GM12878 (cell line): ENCODE results near the gene COL9A2. TPM values are rescaled to one million over a fixed set of nuclear protein-coding genes. Genes with fewer than 3 reads are reported as not detected.

Experiments used
- ATAC-seq: fragments of 200-7000 bp; cut with Tn5 transposase; 3 replicates; pipeline ENCODE4 v1.9.1; 2020; ENCODE audit warnings: mild to moderate bottlenecking, moderate library complexity
- BruUV-seq: library from RNA; stranded (reverse); fragments of 400-500 nt; replicated peaks from 2 replicates; lab custom pipeline; 2021; lab: Mats Ljungman, UMichigan
- CTCF ChIA-PET: fragments of 300-600 bp; sonication (Branson Sonifier 250); formaldehyde crosslinking; extraction: SDS; loops from one replicate; lab custom pipeline; 2021; ENCODE audit warnings: inconsistent platforms; lab: Yijun Ruan, JAX
- POLR2A ChIA-PET: fragments of 350-600 bp; formaldehyde crosslinking; extraction: SDS; loops from one replicate; lab custom pipeline; 2021; ENCODE audit warnings: inconsistent platforms; lab: Charles Lee
- RAD21 ChIA-PET: fragments of 300-600 bp; sonication (Branson Sonifier 250); formaldehyde crosslinking; loops from one replicate; lab custom pipeline; 2023; ENCODE audit warnings: antibody characterized with exemption; ENCODE audit not compliant: unreplicated experiment; lab: Charles Lee
- SMC1A ChIA-PET: fragments of 300-600 bp; sonication (Branson Sonifier 250); formaldehyde crosslinking; loops from one replicate; lab custom pipeline; 2023; ENCODE audit not compliant: unreplicated experiment, uncharacterized antibody; lab: Charles Lee
- DNase-seq: peaks from one replicate; pipeline ENCODE4 v3.0.0-alpha.2; 2011; ENCODE audit warnings: low read depth, low spot score
- FAIRE-seq: peaks from 3 replicates; lab custom pipeline; 2011; peaks lifted over from hg19 to GRCh38; lab: Jason Lieb, UNC
- H2AFZ ChIP-seq: 2 replicates; pipeline ENCODE4 v1.6.0; 2011; ENCODE audit warnings: low read depth, low read length, control low read depth; ENCODE audit not compliant: control insufficient read depth
- H3K27ac ChIP-seq: 2 replicates; pipeline ENCODE4 v1.5.1; 2011; ENCODE audit warnings: control low read depth; ENCODE audit not compliant: control insufficient read depth, insufficient read depth
- H3K27me3 ChIP-seq, 2 experiments: replicated peaks in 1 of 2; 2 replicates each; pipeline versions ENCODE4 v1.6.0 to v1.6.1; 2011; ENCODE audit warnings: low read length in 1 of 2; ENCODE audit not compliant: control insufficient read depth in 2 of 2, insufficient read depth in 2 of 2
- H3K36me3 ChIP-seq, 2 experiments: 2 replicates each; pipeline ENCODE4 v1.5.1; 2011; ENCODE audit warnings: low read length in 1 of 2; ENCODE audit not compliant: control insufficient read depth in 2 of 2, insufficient read depth in 2 of 2
- H3K4me1 ChIP-seq: 2 replicates; pipeline ENCODE4 v1.6.1; 2011; ENCODE audit warnings: mild to moderate bottlenecking, low read length, moderate library complexity, mixed read lengths; ENCODE audit not compliant: control insufficient read depth, insufficient read depth
- H3K4me2 ChIP-seq: 2 replicates; pipeline ENCODE4 v1.6.0; 2011; ENCODE audit warnings: control low read depth; ENCODE audit not compliant: control insufficient read depth, insufficient read depth
- H3K4me3 ChIP-seq: fragments of 200-600 bp; sonication (generic); 2 replicates; pipeline ENCODE4 v1.5.1; 2016
- H3K79me2 ChIP-seq: 2 replicates; pipeline ENCODE4 v1.6.0; 2011; ENCODE audit warnings: low read length; ENCODE audit not compliant: control insufficient read depth, insufficient read depth
- H3K9ac ChIP-seq: 2 replicates; pipeline ENCODE4 v1.8.0; 2011; ENCODE audit warnings: low read length, control low read depth, mixed read lengths; ENCODE audit not compliant: control insufficient read depth, insufficient read depth
- H3K9me3 ChIP-seq: replicated peaks from 3 replicates; pipeline ENCODE4 v1.5.1; 2011; ENCODE audit warnings: mild to moderate bottlenecking, low read length; ENCODE audit not compliant: control insufficient read depth, insufficient read depth
- H4K20me1 ChIP-seq: 2 replicates; pipeline ENCODE4 v1.6.0; 2011; ENCODE audit not compliant: control insufficient read depth, insufficient read depth
- BCL11A ChIP-seq: IDR thresholded peaks from 2 replicates; pipeline ENCODE4 v1.6.1; 2011; ENCODE audit warnings: low read depth, low read length
- EED ChIP-seq: sonication (generic); IDR thresholded peaks from 2 replicates; pipeline ENCODE4 v1.6.1; 2016; ENCODE audit warnings: antibody characterized with exemption, low read depth
- EGR1 ChIP-seq, 2 experiments: IDR thresholded peaks; 1 replicate in 1 of 2; 2 replicates in 1 of 2; pipeline ENCODE4 v1.6.1; 2011 to 2012; ENCODE audit warnings: low read depth in 2 of 2, low read length in 2 of 2, borderline replicate concordance in 1 of 2, mild to moderate bottlenecking in 1 of 2, moderate library complexity in 1 of 2
- GABPA ChIP-seq: IDR thresholded peaks from 2 replicates; pipeline ENCODE4 v1.6.1; 2014; ENCODE audit warnings: antibody characterized with exemption, low read depth, mild to moderate bottlenecking, inconsistent platforms
- HDGF ChIP-seq: fragments of 450-650 bp; IDR thresholded peaks from 2 replicates; pipeline ENCODE4 v1.6.1; 2016; ENCODE audit warnings: antibody characterized with exemption
- POLR2AphosphoS5 ChIP-seq: IDR thresholded peaks from 2 replicates; pipeline ENCODE4 v1.6.1; 2011; ENCODE audit warnings: mild to moderate bottlenecking, low read length, inconsistent platforms
- RFX5 ChIP-seq: IDR thresholded peaks from 2 replicates; pipeline ENCODE4 v1.6.1; 2011; ENCODE audit warnings: low read depth, low read length, improper control_type of control experiment
- SMAD1 ChIP-seq: fragments of 450-650 bp; IDR thresholded peaks from 2 replicates; pipeline ENCODE4 v1.6.1; 2018; ENCODE audit warnings: mild to moderate bottlenecking, low read depth; ENCODE audit not compliant: partially characterized antibody
- WRNIP1 ChIP-seq: IDR thresholded peaks from 2 replicates; pipeline ENCODE4 v1.6.1; 2011; ENCODE audit warnings: low read depth, low read length, improper control_type of control experiment, borderline replicate concordance
- ZNF24 ChIP-seq: fragments of 450-650 bp; IDR thresholded peaks from 2 replicates; pipeline ENCODE4 v1.6.1; 2017; ENCODE audit warnings: antibody characterized with exemption, mild to moderate bottlenecking
- WGBS: methylation state at CpG from one replicate; pipeline ENCODE4 v1.1.6; 2016; ENCODE audit warnings: low lambda C conversion rate; ENCODE audit not compliant: insufficient replicate concordance, insufficient coverage; ENCODE audit errors: missing lambda C conversion rate; 5-methylcytosine and 5-hydroxymethylcytosine counted together
- in situ Hi-C: fragments of 300-500 bp; cut with MboI; formaldehyde crosslinking; loops from 9 replicates; pipeline ENCODE4 v1.14.3; 2018; ENCODE audit warnings: mixed read lengths
- intact Hi-C: fragments of 100-400 bp; cut with micrococcal nuclease; formaldehyde crosslinking; loops from one replicate; pipeline ENCODE4 v1.14.2; 2022; ENCODE audit not compliant: unreplicated experiment
- polyA plus RNA-seq, 11 experiments: library from polyadenylated mRNA; depleted of rRNA in 4 of 11; unstranded in 6 of 11; stranded (reverse) in 5 of 11; fragments of >200 nt; fragmentation: Nextera tagmentation in 4 of 11; fragmentation: Illumina TruSeq in 1 of 11; extraction: Ambion mirVana in 4 of 11; extraction: Trizol in 1 of 11; gene quantifications; 1 replicate in 1 of 11; 2 replicates in 10 of 11; pipeline versions ENCODE4 v1.2.1 to v1.2.3, GENCODE V29; 2011 to 2016; ENCODE audit warnings: inconsistent platforms in 2 of 11, missing spikeins in 2 of 11, low read depth in 1 of 11
- total RNA-seq, 4 experiments: library from RNA; depleted of rRNA in 3 of 4; stranded (reverse); fragments of >200 nt in 3 of 4; fragmentation: Illumina TruSeq in 1 of 4; extraction: Trizol in 1 of 4; gene quantifications; 2 replicates each; pipeline versions ENCODE4 v1.2.1 to v1.2.3, GENCODE V29; 2013 to 2021
- TF ChIP-seq, protein P1 (sequence below): fragments of 450-650 bp; IDR thresholded peaks from 2 replicates; pipeline ENCODE4 v1.6.1; 2018; ENCODE audit warnings: mild to moderate bottlenecking, low read depth, moderate library complexity; ENCODE audit not compliant: partially characterized antibody
- TF ChIP-seq, protein P2 (sequence below): fragments of 450-650 bp; IDR thresholded peaks from 2 replicates; pipeline ENCODE4 v1.6.1; 2016; ENCODE audit warnings: mild to moderate bottlenecking, moderate library complexity, borderline replicate concordance

COL9A2 gene
- total and polyA plus RNA-seq, 10 of the 15 experiments (the other 5 are each of a cell fraction or from before 2014, with no cell fraction given) = 3.1 to 63.3 (median 22.4) TPM

DNA sequence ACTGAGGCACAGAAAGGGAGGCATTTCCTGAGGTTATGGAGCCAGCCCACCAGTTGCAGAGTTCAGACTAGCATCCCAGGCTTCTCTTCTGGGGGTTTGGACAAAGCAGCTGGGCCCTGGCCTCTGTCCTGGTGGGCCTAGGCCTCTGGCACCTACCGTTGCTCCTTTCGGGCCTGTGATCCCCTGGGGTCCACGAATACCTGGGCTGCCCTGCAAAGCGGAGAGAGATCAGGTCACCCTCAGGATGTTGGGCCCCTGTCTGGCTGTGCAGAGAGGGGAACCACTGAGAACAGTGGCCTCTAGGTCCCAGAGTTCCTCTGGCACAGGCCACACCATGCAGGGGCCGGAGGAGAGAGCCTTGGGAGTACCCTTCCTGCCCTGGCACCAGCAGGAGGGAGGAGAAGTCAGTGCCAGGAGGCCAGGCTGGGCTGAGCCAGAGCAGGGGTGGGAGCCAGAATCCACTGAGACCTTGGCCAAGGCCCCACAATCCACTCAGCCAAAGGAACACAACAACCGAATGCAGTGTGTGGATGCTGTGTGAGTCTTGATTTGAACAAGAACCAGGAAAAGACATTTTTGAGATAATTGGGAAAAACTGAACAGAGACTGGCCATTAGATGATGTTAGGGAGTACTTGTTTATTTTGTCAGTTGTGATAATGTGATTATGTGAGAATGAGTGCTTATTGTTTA, 8.9 kb downstream of the COL9A2 start:
- Histone ChIP-seq H3K9ac (no peak overlapping the region), H3K27me3 (no peaks in the 10 kb centered on the region), H3K4me3 (no peak overlapping the region), H3K9me3 (no peaks in the 10 kb centered on the region), H3K27ac (no peak overlapping the region), H3K4me1 (peaks cover 14% of the 10 kb centered on the region)
- POLR2A ChIA-PET = no interaction called here
- no peak for DNase-seq
- FAIRE-seq = no peak
- RAD21 ChIA-PET = no interaction called here
- ATAC-seq = no peak
- TF ChIP-seq HDGF (no peak), WRNIP1 (no peak), ZNF24 (no peak), EGR1 (IDR thresholded peaks at IDR 0.05; ENCODE audit: borderline replicate concordance in 1 of 2, low read depth in 2 of 2, low read length in 2 of 2) (no peak), SMAD1 (no peak), EED (no peak), RFX5 (no peak), BCL11A (no peak), POLR2AphosphoS5 (no peak), GABPA (no peak)
- TF ChIP-seq, protein P1, sequence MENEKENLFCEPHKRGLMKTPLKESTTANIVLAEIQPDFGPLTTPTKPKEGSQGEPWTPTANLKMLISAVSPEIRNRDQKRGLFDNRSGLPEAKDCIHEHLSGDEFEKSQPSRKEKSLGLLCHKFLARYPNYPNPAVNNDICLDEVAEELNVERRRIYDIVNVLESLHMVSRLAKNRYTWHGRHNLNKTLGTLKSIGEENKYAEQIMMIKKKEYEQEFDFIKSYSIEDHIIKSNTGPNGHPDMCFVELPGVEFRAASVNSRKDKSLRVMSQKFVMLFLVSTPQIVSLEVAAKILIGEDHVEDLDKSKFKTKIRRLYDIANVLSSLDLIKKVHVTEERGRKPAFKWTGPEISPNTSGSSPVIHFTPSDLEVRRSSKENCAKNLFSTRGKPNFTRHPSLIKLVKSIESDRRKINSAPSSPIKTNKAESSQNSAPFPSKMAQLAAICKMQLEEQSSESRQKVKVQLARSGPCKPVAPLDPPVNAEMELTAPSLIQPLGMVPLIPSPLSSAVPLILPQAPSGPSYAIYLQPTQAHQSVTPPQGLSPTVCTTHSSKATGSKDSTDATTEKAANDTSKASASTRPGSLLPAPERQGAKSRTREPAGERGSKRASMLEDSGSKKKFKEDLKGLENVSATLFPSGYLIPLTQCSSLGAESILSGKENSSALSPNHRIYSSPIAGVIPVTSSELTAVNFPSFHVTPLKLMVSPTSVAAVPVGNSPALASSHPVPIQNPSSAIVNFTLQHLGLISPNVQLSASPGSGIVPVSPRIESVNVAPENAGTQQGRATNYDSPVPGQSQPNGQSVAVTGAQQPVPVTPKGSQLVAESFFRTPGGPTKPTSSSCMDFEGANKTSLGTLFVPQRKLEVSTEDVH = no peak
- TF ChIP-seq, protein P2, sequence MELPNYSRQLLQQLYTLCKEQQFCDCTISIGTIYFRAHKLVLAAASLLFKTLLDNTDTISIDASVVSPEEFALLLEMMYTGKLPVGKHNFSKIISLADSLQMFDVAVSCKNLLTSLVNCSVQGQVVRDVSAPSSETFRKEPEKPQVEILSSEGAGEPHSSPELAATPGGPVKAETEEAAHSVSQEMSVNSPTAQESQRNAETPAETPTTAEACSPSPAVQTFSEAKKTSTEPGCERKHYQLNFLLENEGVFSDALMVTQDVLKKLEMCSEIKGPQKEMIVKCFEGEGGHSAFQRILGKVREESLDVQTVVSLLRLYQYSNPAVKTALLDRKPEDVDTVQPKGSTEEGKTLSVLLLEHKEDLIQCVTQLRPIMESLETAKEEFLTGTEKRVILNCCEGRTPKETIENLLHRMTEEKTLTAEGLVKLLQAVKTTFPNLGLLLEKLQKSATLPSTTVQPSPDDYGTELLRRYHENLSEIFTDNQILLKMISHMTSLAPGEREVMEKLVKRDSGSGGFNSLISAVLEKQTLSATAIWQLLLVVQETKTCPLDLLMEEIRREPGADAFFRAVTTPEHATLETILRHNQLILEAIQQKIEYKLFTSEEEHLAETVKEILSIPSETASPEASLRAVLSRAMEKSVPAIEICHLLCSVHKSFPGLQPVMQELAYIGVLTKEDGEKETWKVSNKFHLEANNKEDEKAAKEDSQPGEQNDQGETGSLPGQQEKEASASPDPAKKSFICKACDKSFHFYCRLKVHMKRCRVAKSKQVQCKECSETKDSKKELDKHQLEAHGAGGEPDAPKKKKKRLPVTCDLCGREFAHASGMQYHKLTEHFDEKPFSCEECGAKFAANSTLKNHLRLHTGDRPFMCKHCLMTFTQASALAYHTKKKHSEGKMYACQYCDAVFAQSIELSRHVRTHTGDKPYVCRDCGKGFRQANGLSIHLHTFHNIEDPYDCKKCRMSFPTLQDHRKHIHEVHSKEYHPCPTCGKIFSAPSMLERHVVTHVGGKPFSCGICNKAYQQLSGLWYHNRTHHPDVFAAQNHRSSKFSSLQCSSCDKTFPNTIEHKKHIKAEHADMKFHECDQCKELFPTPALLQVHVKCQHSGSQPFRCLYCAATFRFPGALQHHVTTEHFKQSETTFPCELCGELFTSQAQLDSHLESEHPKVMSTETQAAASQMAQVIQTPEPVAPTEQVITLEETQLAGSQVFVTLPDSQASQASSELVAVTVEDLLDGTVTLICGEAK = no peak
- TF ChIP-seq, all 136 proteins: peak for 0
- 80% methylated on average over 6 of the region's 6 CpGs for WGBS
- Histone ChIP-seq H3K4me2 (no peak overlapping the region), H3K36me3 (no peaks in the 10 kb centered on the region; a peak in 2 of 4 replicates), H4K20me1 (no peaks in the 10 kb centered on the region), H2AFZ (no peak overlapping the region), H3K79me2 (peaks cover 5% of the 10 kb centered on the region)
- BruUV-seq = no TSS peak
- ChIA-PET CTCF (no interaction called here), SMC1A (no interaction called here)
- in situ Hi-C loops = no loop called here
- intact Hi-C loops = no loop called here
